ENCODE data around the gene NTMT1. TPM values are rescaled to one million over a fixed set of nuclear protein-coding genes. Genes with fewer than 3 reads are reported as not detected.

Gene NTMT1
- total RNA-seq, 1 donor from 2014 or later: 25.6 TPM

DNA sequence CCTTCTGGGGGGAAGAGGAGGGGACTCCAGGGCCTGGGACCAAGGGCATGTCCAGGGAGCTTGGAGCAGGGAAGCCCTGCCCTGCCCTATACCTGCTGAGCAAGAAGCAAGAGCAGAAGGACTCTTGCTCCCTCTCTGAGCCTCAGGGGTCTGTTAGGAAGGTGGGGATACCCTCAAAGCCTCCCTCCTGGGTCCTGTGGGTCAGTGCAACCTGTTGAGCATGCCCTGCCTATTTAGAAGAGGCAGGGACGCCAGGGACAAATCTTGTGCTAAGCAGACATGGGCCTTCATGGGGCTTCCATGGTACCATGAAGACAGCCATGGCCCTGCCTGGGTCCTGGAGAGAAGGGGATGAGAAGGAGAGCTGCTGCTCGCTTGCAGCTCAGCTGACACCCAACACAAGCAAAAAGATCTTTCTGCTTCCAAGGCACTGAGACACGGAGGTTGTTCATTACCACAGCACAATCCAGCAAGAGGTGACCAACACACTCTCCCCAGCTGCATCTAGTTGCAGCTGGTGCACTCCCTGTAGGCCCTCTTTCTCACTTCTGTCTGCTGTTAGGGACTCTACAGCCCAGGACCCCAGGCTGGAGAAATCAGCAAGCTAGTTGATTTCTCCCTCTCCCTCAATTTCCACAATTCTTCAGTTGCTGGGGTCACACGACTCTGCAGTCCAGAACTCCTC, 44.3 kb upstream of the NTMT1 start:
- TF ChIP-seq CTCF (IDR thresholded peaks at IDR 0.05): no peak
- intact Hi-C loops (cut with DNase I): no loop called here
- no peak for DNase-seq
- Histone ChIP-seq H3K4me3 (no peak overlapping the region), H3K9me3 (no peaks in the 10 kb centered on the region), H3K27me3 (no peaks in the 10 kb centered on the region), H3K4me1 (peaks cover 1% of the 10 kb centered on the region), H3K36me3 (no peaks in the 10 kb centered on the region), H3K27ac (no peak overlapping the region)
- ATAC-seq: no peak

DNA sequence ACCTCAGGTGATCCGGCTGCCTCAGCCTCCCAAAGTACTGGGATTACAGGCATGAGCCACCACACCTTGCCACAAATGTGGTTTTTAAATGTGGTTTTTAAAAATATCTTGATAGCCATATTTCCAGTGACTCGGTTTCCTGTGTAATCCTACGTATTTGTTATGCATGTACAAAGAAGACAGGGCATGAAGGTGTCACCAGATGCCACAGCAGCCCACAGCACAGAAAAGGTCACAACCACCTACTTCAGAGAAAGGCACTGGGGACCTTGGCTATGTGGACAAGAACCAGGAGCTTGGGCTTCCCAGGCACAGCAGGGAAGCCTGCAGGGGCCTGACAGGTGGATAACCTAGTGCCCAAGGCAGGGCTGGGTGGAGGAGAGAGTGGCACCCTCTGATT, 43.1 kb upstream of the NTMT1 start:
- intact Hi-C loops (cut with DNase I): no loop called here
- no peak for TF ChIP-seq CTCF (IDR thresholded peaks at IDR 0.05)
- no peak for ATAC-seq

DNA sequence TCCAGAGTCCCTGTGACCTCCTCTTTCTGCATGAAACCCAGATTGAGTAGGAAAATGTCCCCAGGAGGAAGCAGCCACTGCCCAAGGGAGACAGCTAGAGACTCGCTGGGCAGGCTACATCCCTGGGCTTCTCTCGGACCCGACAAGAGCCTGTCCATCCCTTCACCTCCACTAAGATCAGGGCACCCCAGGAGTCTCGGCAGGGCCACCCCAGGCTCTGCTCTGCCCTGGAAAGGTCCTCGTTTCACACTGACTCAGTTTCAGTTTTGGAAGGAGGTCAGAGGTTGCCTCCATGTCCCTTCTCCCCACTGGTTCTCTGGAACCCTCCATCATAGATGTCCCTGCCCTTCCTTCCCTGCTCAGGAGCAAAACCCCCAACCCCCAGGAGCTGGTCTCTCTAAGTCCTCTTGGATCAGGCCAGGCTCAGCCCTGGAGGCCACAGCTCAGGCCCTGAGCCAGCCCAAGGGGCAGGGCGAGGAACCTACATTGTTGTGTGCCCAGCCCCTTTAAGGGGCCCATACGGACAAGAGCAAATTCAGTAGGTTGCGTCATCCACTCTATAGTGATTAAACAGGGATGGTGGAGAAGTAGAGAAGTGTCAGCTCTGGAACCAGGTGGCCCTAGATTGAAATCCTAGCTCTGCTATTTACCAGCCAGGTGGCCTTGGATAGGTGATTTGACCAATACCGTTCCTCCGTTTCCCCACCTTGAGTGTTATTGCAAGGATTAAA, 42.5 kb upstream of the NTMT1 start:
- Histone ChIP-seq H3K27ac (no peak overlapping the region), H3K4me3 (no peak overlapping the region), H3K4me1 (no peaks in the 10 kb centered on the region), H3K36me3 (no peaks in the 10 kb centered on the region), H3K27me3 (no peaks in the 10 kb centered on the region), H3K9me3 (no peaks in the 10 kb centered on the region)
- intact Hi-C loops (cut with DNase I): no loop called here
- peak; percentile 58 for ATAC-seq
- no peak for DNase-seq
- TF ChIP-seq CTCF (IDR thresholded peaks at IDR 0.05): no peak

More for the DNA sequence above, 43.1 kb upstream of the NTMT1 start:
- Histone ChIP-seq H3K27ac (no peak overlapping the region), H3K36me3 (no peaks in the 10 kb centered on the region), H3K4me1 (no peaks in the 10 kb centered on the region), H3K4me3 (no peak overlapping the region), H3K27me3 (no peaks in the 10 kb centered on the region), H3K9me3 (no peaks in the 10 kb centered on the region)
- no peak for DNase-seq

- Histone ChIP-seq H3K36me3 (no peaks in the 10 kb centered on the region), H3K27ac (peak overlapping the region; percentile 55), H3K27me3 (no peaks in the 10 kb centered on the region), H3K9me3 (no peaks in the 10 kb centered on the region), H3K4me1 (no peaks in the 10 kb centered on the region), H3K4me3 (no peak overlapping the region)
- ATAC-seq: peak; percentile 91
- no peak for DNase-seq
- no peak for TF ChIP-seq CTCF (IDR thresholded peaks at IDR 0.05)
- intact Hi-C loops (cut with DNase I): no loop called here
Measured at GRCh38 chr9:129584136-129584535, 41.8 kb upstream of the NTMT1 start.

DNA sequence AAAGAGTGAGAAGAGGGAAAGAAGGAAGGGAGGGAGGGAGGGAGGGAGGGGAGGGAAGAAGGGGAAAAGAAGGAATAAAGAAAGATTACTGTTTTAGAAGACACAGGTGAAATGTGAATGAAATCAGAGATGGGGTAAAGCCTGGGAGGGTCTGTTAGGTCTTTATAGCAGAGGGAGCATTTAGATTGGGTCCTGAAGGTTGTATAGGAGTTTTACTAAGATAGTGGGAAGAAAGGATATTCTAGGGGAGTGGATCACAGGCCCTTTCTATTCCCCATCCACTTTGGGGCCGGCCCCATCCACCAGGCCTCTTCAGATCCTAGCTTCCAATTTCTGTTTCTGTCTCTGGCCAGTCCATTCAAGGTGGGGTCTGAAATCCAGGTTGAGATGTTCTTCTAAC, 40.6 kb upstream of the NTMT1 start:
- ATAC-seq (no peak), DNase-seq (no peak)
- intact Hi-C loops (cut with DNase I): no loop called here
- Histone ChIP-seq H3K27me3 (no peaks in the 10 kb centered on the region), H3K4me3 (no peak overlapping the region), H3K36me3 (no peaks in the 10 kb centered on the region), H3K9me3 (no peaks in the 10 kb centered on the region), H3K4me1 (no peaks in the 10 kb centered on the region), H3K27ac (no peak overlapping the region)
- TF ChIP-seq CTCF (IDR thresholded peaks at IDR 0.05): no peak

Data from upper lobe of right lung (tissue), 1 donor.